Glutamatergic neuron (in vitro differentiated cells): ENCODE data around the gene NCLN. TPM values are rescaled to one million over a fixed set of nuclear protein-coding genes. Genes with fewer than 3 reads are reported as not detected.

ENCODE experiments used
- DNase-seq: peaks from one replicate; pipeline ENCODE4 v3.0.0; 2022
- H3K27ac Mint-ChIP-seq: one replicate; pipeline ENCODE4 v1.8.0; 2020; ENCODE audit warnings: mild to moderate bottlenecking, mixed read lengths, inconsistent platforms; ENCODE audit not compliant: unreplicated experiment
- H3K27me3 Mint-ChIP-seq: one replicate; pipeline ENCODE4 v1.8.0; 2020; ENCODE audit warnings: mild to moderate bottlenecking, moderate library complexity, mixed read lengths, inconsistent platforms; ENCODE audit not compliant: unreplicated experiment
- H3K36me3 Mint-ChIP-seq: one replicate; pipeline ENCODE4 v1.8.0; 2020; ENCODE audit warnings: mild to moderate bottlenecking, mixed read lengths, inconsistent platforms; ENCODE audit not compliant: unreplicated experiment
- H3K4me1 Mint-ChIP-seq: one replicate; pipeline ENCODE4 v1.8.0; 2020; ENCODE audit warnings: mild to moderate bottlenecking, low read depth, mixed read lengths, inconsistent platforms; ENCODE audit not compliant: unreplicated experiment
- H3K4me3 Mint-ChIP-seq: one replicate; pipeline ENCODE4 v1.8.0; 2020; ENCODE audit warnings: mild to moderate bottlenecking, mixed read lengths, inconsistent platforms; ENCODE audit not compliant: unreplicated experiment
- H3K9me3 Mint-ChIP-seq: one replicate; pipeline ENCODE4 v1.8.0; 2020; ENCODE audit warnings: mild to moderate bottlenecking, moderate library complexity, mixed read lengths, inconsistent platforms; ENCODE audit not compliant: unreplicated experiment
- CTCF ChIP-seq: fragments of 200-600 bp; sonication (generic); IDR thresholded peaks from one replicate; pipeline ENCODE4 v1.5.0; 2021; ENCODE audit not compliant: partially characterized antibody, unreplicated experiment
- total RNA-seq: library from RNA; stranded (reverse); fragmentation: NEBNext Ultra II Directional; extraction: Animal tissue kit (Norgen Biotek cat#: 25700); gene quantifications from one replicate; pipeline ENCODE4 v1.2.1, GENCODE V29; 2021; ENCODE audit not compliant: unreplicated experiment

Gene NCLN
- total RNA-seq, 1 donor from 2014 or later, result 54.4 TPM

GRCh38 chr19:3203805-3204645 lies 18.3 kb downstream of the NCLN start:
- H3K27me3 Mint-ChIP-seq, result no peaks in the 10 kb centered on the region
- no peak for DNase-seq
- H3K4me3 Mint-ChIP-seq, result no peak overlapping the region
- H3K9me3 Mint-ChIP-seq, result no peaks in the 10 kb centered on the region
- no peaks in the 10 kb centered on the region for H3K36me3 Mint-ChIP-seq
- no peaks in the 10 kb centered on the region for H3K4me1 Mint-ChIP-seq
- no peak for TF ChIP-seq CTCF
- H3K27ac Mint-ChIP-seq, result no peak overlapping the region

GRCh38 chr19:3204646-3205275 lies 19.0 kb downstream of the NCLN start:
- TF ChIP-seq CTCF, result no peak
- Mint-ChIP-seq H3K4me3 (no peak overlapping the region), H3K27me3 (no peaks in the 10 kb centered on the region), H3K27ac (no peak overlapping the region), H3K9me3 (no peaks in the 10 kb centered on the region), H3K36me3 (no peaks in the 10 kb centered on the region), H3K4me1 (no peaks in the 10 kb centered on the region)
- DNase-seq, result no peak

GRCh38 chr19:3206216-3206953 lies 20.7 kb downstream of the NCLN start:
- Mint-ChIP-seq H3K27me3 (no peaks in the 10 kb centered on the region), H3K4me1 (no peaks in the 10 kb centered on the region), H3K36me3 (no peaks in the 10 kb centered on the region), H3K9me3 (no peaks in the 10 kb centered on the region), H3K27ac (no peak overlapping the region), H3K4me3 (no peak overlapping the region)
- no peak for DNase-seq
- TF ChIP-seq CTCF, result no peak

GRCh38 chr19:3207461-3208242 lies 21.9 kb downstream of the NCLN start:
- H3K4me1 Mint-ChIP-seq, result no peaks in the 10 kb centered on the region
- no peak overlapping the region for H3K4me3 Mint-ChIP-seq
- H3K27ac Mint-ChIP-seq, result no peak overlapping the region
- no peak for DNase-seq
- H3K27me3 Mint-ChIP-seq, result no peaks in the 10 kb centered on the region
- TF ChIP-seq CTCF, result no peak
- no peaks in the 10 kb centered on the region for H3K36me3 Mint-ChIP-seq
- H3K9me3 Mint-ChIP-seq, result no peaks in the 10 kb centered on the region
